A549 (cell line): Measurements from ENCODE around the gene TNS1. TPM values are rescaled to one million over a fixed set of nuclear protein-coding genes. Genes with fewer than 3 reads are reported as not detected.

Experiments
- ATAC-seq, 2 experiments: fragments of 200-7000 bp in 1 of 2; fragments of >200 bp in 1 of 2; cut with Nextera tagmentation in 1 of 2; cut with Tn5 transposase in 1 of 2; 3 replicates each; pipeline versions ENCODE4 v1.8.0 to v1.9.1; 2018 to 2020; ENCODE audit warnings: mild to moderate bottlenecking in 1 of 2, moderate library complexity in 1 of 2
- CTCF ChIA-PET: fragments of 300-600 bp; sonication (Branson Sonifier 250); formaldehyde crosslinking; extraction: SDS; loops from one replicate; lab custom pipeline; 2021; ENCODE audit warnings: antibody characterized with exemption, inconsistent platforms; lab: Yijun Ruan, JAX
- POLR2A ChIA-PET: fragments of 350-600 bp; formaldehyde crosslinking; extraction: SDS; loops from one replicate; lab custom pipeline; 2021; ENCODE audit warnings: antibody characterized with exemption, inconsistent platforms; lab: Yijun Ruan, JAX
- DNase-seq, 2 experiments: peaks; one replicate each; pipeline versions ENCODE4 v3.0.0 to v3.0.0-alpha.2; 2011 to 2016; ENCODE audit warnings: low read depth in 1 of 2, low spot score in 1 of 2
- FAIRE-seq: peaks from 2 replicates; lab custom pipeline; 2011; peaks lifted over from hg19 to GRCh38; lab: Jason Lieb, UNC
- H3K27ac ChIP-seq, 2 experiments: fragments of >200 bp; sonication (Bioruptor Twin); formaldehyde crosslinking; 3 replicates each; pipeline ENCODE4 v1.5.1; 2016 to 2017
- H3K4me1 ChIP-seq: fragments of >200 bp; sonication (Bioruptor Twin); formaldehyde crosslinking; 3 replicates; pipeline ENCODE4 v1.6.1; 2016
- H3K4me2 ChIP-seq: fragments of >200 bp; sonication (Bioruptor Twin); formaldehyde crosslinking; 3 replicates; pipeline ENCODE4 v1.6.1; 2016
- H3K4me3 ChIP-seq: fragments of >200 bp; sonication (Bioruptor Twin); formaldehyde crosslinking; 3 replicates; pipeline ENCODE4 v1.5.1; 2016
- H3K9me3 ChIP-seq: fragments of >200 bp; sonication (Bioruptor Twin); formaldehyde crosslinking; 3 replicates; pipeline ENCODE4 v1.6.1; 2016
- CBX2 ChIP-seq: fragments of 200-600 bp; sonication (generic); IDR thresholded peaks from 2 replicates; pipeline ENCODE4 v1.6.1; 2016; ENCODE audit warnings: low read depth, mild to moderate bottlenecking, borderline replicate concordance
- CBX8 ChIP-seq: fragments of 200-600 bp; sonication (generic); IDR thresholded peaks from 2 replicates; pipeline ENCODE4 v1.6.1; 2016
- CEBPB ChIP-seq, 2 experiments: fragments of >200 bp in 1 of 2; sonication (Bioruptor Twin) in 1 of 2; formaldehyde crosslinking in 1 of 2; IDR thresholded peaks; 2 replicates each; pipeline ENCODE4 v1.6.1; 2012 to 2016
- E2F6 ChIP-seq: IDR thresholded peaks from 2 replicates; pipeline ENCODE4 v1.6.1; 2012; ENCODE audit warnings: low read depth, borderline replicate concordance
- EHF ChIP-seq: fragments of 250-450 bp; sonication (Bioruptor Pico); IDR thresholded peaks from 2 replicates; pipeline ENCODE4 v1.5.0; 2020; ENCODE audit warnings: mild to moderate bottlenecking
- FOSB ChIP-seq: fragments of 250-450 bp; sonication (Bioruptor Pico); IDR thresholded peaks from 2 replicates; pipeline ENCODE4 v1.5.0; 2020; ENCODE audit warnings: mild to moderate bottlenecking, moderate library complexity
- FOSL2 ChIP-seq, 2 experiments: fragments of 450-650 bp in 1 of 2; fragments of >200 bp in 1 of 2; sonication (Bioruptor Twin) in 1 of 2; formaldehyde crosslinking; IDR thresholded peaks; 2 replicates each; pipeline versions ENCODE4 v1.5.0 to v1.6.1; 2016 to 2020; ENCODE audit warnings: mild to moderate bottlenecking in 1 of 2, moderate library complexity in 1 of 2
- FOXS1 ChIP-seq: fragments of 250-450 bp; sonication (Bioruptor Pico); IDR thresholded peaks from 2 replicates; pipeline ENCODE4 v1.5.0; 2020; ENCODE audit warnings: mild to moderate bottlenecking, moderate library complexity
- GATA3 ChIP-seq: IDR thresholded peaks from 2 replicates; pipeline ENCODE4 v1.6.1; 2012; ENCODE audit warnings: borderline replicate concordance
- HEYL ChIP-seq: fragments of 250-450 bp; sonication (Bioruptor Pico); IDR thresholded peaks from 2 replicates; pipeline ENCODE4 v1.8.0; 2021; ENCODE audit warnings: mild to moderate bottlenecking, moderate library complexity
- KDM5A ChIP-seq: fragments of 200-600 bp; sonication (generic); IDR thresholded peaks from 2 replicates; pipeline ENCODE4 v1.6.1; 2016; ENCODE audit warnings: antibody characterized with exemption, mild to moderate bottlenecking
- MAFK ChIP-seq: fragments of 450-650 bp; IDR thresholded peaks from 2 replicates; pipeline ENCODE4 v1.6.1; 2014; ENCODE audit not compliant: partially characterized antibody
- MAZ ChIP-seq: fragments of 150-350 bp; IDR thresholded peaks from 2 replicates; pipeline ENCODE4 v1.6.1; 2014; ENCODE audit warnings: antibody characterized with exemption, low read depth, low read length, borderline replicate concordance
- NPAS2 ChIP-seq: fragments of 250-450 bp; sonication (Bioruptor Pico); IDR thresholded peaks from 2 replicates; pipeline ENCODE4 v1.8.0; 2022; ENCODE audit warnings: mild to moderate bottlenecking, moderate library complexity, borderline replicate concordance
- PHF8 ChIP-seq: fragments of 200-600 bp; sonication (generic); IDR thresholded peaks from 2 replicates; pipeline ENCODE4 v1.6.1; 2016; ENCODE audit warnings: low read depth, mild to moderate bottlenecking, antibody characterized with exemption, moderate library complexity, borderline replicate concordance
- POLR2A ChIP-seq: IDR thresholded peaks from 2 replicates; pipeline ENCODE4 v1.6.1; 2012; ENCODE audit warnings: mild to moderate bottlenecking, low read length
- POLR2AphosphoS2 ChIP-seq: conservative IDR thresholded peaks from 2 replicates; pipeline ENCODE4 v1.6.1; 2012; ENCODE audit warnings: low read length, improper control_type of control experiment, inconsistent platforms
- RAD21 ChIP-seq, 2 experiments: fragments of >200 bp in 1 of 2; sonication (Bioruptor Twin) in 1 of 2; formaldehyde crosslinking in 1 of 2; IDR thresholded peaks in 1 of 2; conservative IDR thresholded peaks in 1 of 2; 2 replicates in 1 of 2; 3 replicates in 1 of 2; pipeline ENCODE4 v1.6.1; 2012 to 2018; ENCODE audit warnings: inconsistent platforms in 1 of 2
- RFX5 ChIP-seq: fragments of 450-650 bp; IDR thresholded peaks from 2 replicates; pipeline ENCODE4 v1.7.1; 2014; ENCODE audit warnings: antibody characterized with exemption, mild to moderate bottlenecking, moderate library complexity
- SMC3 ChIP-seq: fragments of >200 bp; sonication (Bioruptor Twin); formaldehyde crosslinking; IDR thresholded peaks from 3 replicates; pipeline ENCODE4 v1.6.1; 2018; ENCODE audit warnings: inconsistent platforms
- TP53 ChIP-seq: fragments of 250-450 bp; sonication (Bioruptor Pico); IDR thresholded peaks from 2 replicates; pipeline ENCODE4 v1.5.0; 2021; ENCODE audit warnings: mild to moderate bottlenecking, moderate library complexity
- USF2 ChIP-seq: fragments of 450-650 bp; IDR thresholded peaks from 2 replicates; pipeline ENCODE4 v1.6.1; 2014; ENCODE audit warnings: antibody characterized with exemption
- ZNF302 ChIP-seq: fragments of 250-450 bp; sonication (Bioruptor Pico); IDR thresholded peaks from 2 replicates; pipeline ENCODE4 v1.9.0; 2021; ENCODE audit warnings: inconsistent platforms, mild to moderate bottlenecking, moderate library complexity
- WGBS: methylation state at CpG from one replicate; pipeline ENCODE4 v1.1.6; 2017; ENCODE audit errors: missing lambda C conversion rate; 5-methylcytosine and 5-hydroxymethylcytosine counted together
- polyA plus RNA-seq, 4 experiments: library from polyadenylated mRNA; depleted of rRNA in 3 of 4; stranded (reverse); fragments of >200 nt; fragmentation: RNase III in 1 of 4; extraction: RNeasy Plus Mini Kit Qiagen cat#74134 plus additional on column Dnase treatment in 1 of 4; gene quantifications; 2 replicates in 3 of 4; 3 replicates in 1 of 4; pipeline ENCODE4 v1.2.3, GENCODE V29; 2011 to 2017
- TF ChIP-seq, protein P1 (sequence below): fragments of 200-600 bp; sonication (generic); IDR thresholded peaks from 2 replicates; pipeline ENCODE4 v1.6.1; 2016; ENCODE audit warnings: antibody characterized with exemption, mild to moderate bottlenecking, moderate library complexity
- TF ChIP-seq, protein P2 (sequence below): fragments of 150-350 bp; IDR thresholded peaks from 2 replicates; pipeline ENCODE4 v1.6.1; 2014; ENCODE audit warnings: low read depth, mild to moderate bottlenecking, low read length

Gene TNS1
- polyA plus RNA-seq, 2 of the 4 experiments (the other 2 are of a cell fraction) = 4.9 to 10.6 TPM

- Histone ChIP-seq H3K4me2 (no peak overlapping the region), H3K9me3 (peaks cover 23% of the 10 kb centered on the region), H3K4me1 (peaks cover 7% of the 10 kb centered on the region), H3K27ac (no peak overlapping the region), H3K4me3 (no peak overlapping the region)
- WGBS = 100% methylated on average over 1 of the region's 1 CpG
- ChIA-PET CTCF (interaction anchor here (1.3 to 2.0 kb wide), 2 partner anchors 9 to 60 kb away, joined by 3 to 7 read pairs; no protein-coding TSS in a partner anchor), POLR2A (no interaction called here)
- no peak for TF ChIP-seq FOXS1
- no peak for TF ChIP-seq ZNF302 (CRISPR knock-in tag)
- TF ChIP-seq NPAS2 = no peak
- TF ChIP-seq MAZ = no peak
- no peak for TF ChIP-seq RAD21 (conservative IDR thresholded peaks at IDR 0.05 in 1 of 2, IDR thresholded peaks at IDR 0.05 in 1 of 2)
- no peak for TF ChIP-seq GATA3
- TF ChIP-seq USF2 = no peak
- TF ChIP-seq POLR2AphosphoS2 = no peak
- no peak for TF ChIP-seq FOSB (CRISPR knock-in tag)
- TF ChIP-seq CBX2 = no peak
- no peak for TF ChIP-seq SMC3
- no peak for TF ChIP-seq PHF8
- TF ChIP-seq TP53 (CRISPR knock-in tag) = no peak
- TF ChIP-seq POLR2A = no peak
- TF ChIP-seq FOSL2 (IDR thresholded peaks at IDR 0.05) = no peak
- TF ChIP-seq FOSL2 (CRISPR knock-in tag; IDR thresholded peaks at IDR 0.05) = no peak
- DNase-seq (no peak), ATAC-seq (no peak), FAIRE-seq (no peak)
Observed at GRCh38 chr2:217845301-217845700, 157.5 kb downstream of the TNS1 start.

- no peak overlapping the region for H3K4me3 ChIP-seq
- 13% methylated on average over 1 of the region's 1 CpG for WGBS
- peaks cover 1% of the 10 kb centered on the region; the same call in 2 of the 3 replicates for H3K4me1 ChIP-seq
- no peak overlapping the region for H3K27ac ChIP-seq
- POLR2A ChIA-PET = no interaction called here
- CTCF ChIA-PET = interaction anchor here (1.2 to 2.0 kb wide), 3 partner anchors 9 to 59 kb away, joined by 3 to 7 read pairs (median 5); no protein-coding TSS in a partner anchor
- no peak for DNase-seq
- TF ChIP-seq CEBPB (IDR thresholded peaks at IDR 0.05) = no peak
- no peak for TF ChIP-seq FOSL2 (IDR thresholded peaks at IDR 0.05)
- no peak for TF ChIP-seq FOSL2 (CRISPR knock-in tag; IDR thresholded peaks at IDR 0.05)
- TF ChIP-seq E2F6 = no peak
- no peak for TF ChIP-seq CBX8
- no peak for TF ChIP-seq SMC3
- no peak for TF ChIP-seq KDM5A
- TF ChIP-seq RAD21 (conservative IDR thresholded peaks at IDR 0.05 in 1 of 2, IDR thresholded peaks at IDR 0.05 in 1 of 2) = no peak
- TF ChIP-seq, protein P1, sequence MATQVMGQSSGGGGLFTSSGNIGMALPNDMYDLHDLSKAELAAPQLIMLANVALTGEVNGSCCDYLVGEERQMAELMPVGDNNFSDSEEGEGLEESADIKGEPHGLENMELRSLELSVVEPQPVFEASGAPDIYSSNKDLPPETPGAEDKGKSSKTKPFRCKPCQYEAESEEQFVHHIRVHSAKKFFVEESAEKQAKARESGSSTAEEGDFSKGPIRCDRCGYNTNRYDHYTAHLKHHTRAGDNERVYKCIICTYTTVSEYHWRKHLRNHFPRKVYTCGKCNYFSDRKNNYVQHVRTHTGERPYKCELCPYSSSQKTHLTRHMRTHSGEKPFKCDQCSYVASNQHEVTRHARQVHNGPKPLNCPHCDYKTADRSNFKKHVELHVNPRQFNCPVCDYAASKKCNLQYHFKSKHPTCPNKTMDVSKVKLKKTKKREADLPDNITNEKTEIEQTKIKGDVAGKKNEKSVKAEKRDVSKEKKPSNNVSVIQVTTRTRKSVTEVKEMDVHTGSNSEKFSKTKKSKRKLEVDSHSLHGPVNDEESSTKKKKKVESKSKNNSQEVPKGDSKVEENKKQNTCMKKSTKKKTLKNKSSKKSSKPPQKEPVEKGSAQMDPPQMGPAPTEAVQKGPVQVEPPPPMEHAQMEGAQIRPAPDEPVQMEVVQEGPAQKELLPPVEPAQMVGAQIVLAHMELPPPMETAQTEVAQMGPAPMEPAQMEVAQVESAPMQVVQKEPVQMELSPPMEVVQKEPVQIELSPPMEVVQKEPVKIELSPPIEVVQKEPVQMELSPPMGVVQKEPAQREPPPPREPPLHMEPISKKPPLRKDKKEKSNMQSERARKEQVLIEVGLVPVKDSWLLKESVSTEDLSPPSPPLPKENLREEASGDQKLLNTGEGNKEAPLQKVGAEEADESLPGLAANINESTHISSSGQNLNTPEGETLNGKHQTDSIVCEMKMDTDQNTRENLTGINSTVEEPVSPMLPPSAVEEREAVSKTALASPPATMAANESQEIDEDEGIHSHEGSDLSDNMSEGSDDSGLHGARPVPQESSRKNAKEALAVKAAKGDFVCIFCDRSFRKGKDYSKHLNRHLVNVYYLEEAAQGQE = no peak
- no peak for TF ChIP-seq EHF (CRISPR knock-in tag)
- no peak for TF ChIP-seq HEYL (CRISPR knock-in tag)
- TF ChIP-seq, protein P2, sequence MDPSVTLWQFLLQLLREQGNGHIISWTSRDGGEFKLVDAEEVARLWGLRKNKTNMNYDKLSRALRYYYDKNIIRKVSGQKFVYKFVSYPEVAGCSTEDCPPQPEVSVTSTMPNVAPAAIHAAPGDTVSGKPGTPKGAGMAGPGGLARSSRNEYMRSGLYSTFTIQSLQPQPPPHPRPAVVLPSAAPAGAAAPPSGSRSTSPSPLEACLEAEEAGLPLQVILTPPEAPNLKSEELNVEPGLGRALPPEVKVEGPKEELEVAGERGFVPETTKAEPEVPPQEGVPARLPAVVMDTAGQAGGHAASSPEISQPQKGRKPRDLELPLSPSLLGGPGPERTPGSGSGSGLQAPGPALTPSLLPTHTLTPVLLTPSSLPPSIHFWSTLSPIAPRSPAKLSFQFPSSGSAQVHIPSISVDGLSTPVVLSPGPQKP = no peak
- TF ChIP-seq MAFK = no peak
- TF ChIP-seq RFX5 = no peak
- H3K9me3 ChIP-seq = peaks cover 23% of the 10 kb centered on the region
- H3K4me2 ChIP-seq = no peak overlapping the region
- ATAC-seq = no peak
- FAIRE-seq = no peak
Observed at GRCh38 chr2:217844696-217845095, 158.1 kb downstream of the TNS1 start.
